C4-2B (cell line): ENCODE results near the gene KANTR.

Source experiments
- H3K27ac ChIP-seq: fragments of 450-650 bp; 2 replicates; pipeline ENCODE4 v1.5.1; 2017
- CTCF ChIP-seq: fragments of 450-650 bp; conservative IDR thresholded peaks from 2 replicates; pipeline ENCODE4 v1.5.1; 2017; ENCODE audit warnings: mild to moderate bottlenecking
- ZFX ChIP-seq: fragments of 450-650 bp; IDR thresholded peaks from 2 replicates; pipeline ENCODE4 v1.6.1; 2017

Gene KANTR

GRCh38 chrX:53081925-53082772 is 11.8 kb upstream of the KANTR start, which contains the start of gene TSPYL2:
Gene TSPYL2, plus strand, starts transcription at chrX:53082367. Its CDS starts 132 bp downstream, at chrX:53082499.
- H3K27ac ChIP-seq: peak within 1 kb of the TSS; percentile 89
- TF ChIP-seq CTCF (no peak), ZFX (no peak)

- TF ChIP-seq ZFX (no peak), CTCF (no peak)
- peak overlapping the region; percentile 89 for H3K27ac ChIP-seq
Observed at GRCh38 chrX:53082773-53083616, 10.9 kb upstream of the KANTR start.

GRCh38 chrX:53084043-53084570 is 9.8 kb upstream of the KANTR start:
- TF ChIP-seq ZFX (no peak), CTCF (no peak)
- no peak overlapping the region for H3K27ac ChIP-seq

- no peak for TF ChIP-seq CTCF
- TF ChIP-seq ZFX: no peak
- H3K27ac ChIP-seq: no peak overlapping the region
Observed at GRCh38 chrX:53084863-53085262, 9.1 kb upstream of the KANTR start.

- TF ChIP-seq ZFX (no peak), CTCF (no peak)
- H3K27ac ChIP-seq: no peak overlapping the region
Observed at GRCh38 chrX:53085661-53086229, 8.2 kb upstream of the KANTR start.

- H3K27ac ChIP-seq: peak overlapping the region; percentile 7; the same call in 1 of the 2 replicates
- TF ChIP-seq ZFX (no peak), CTCF (no peak)
Observed at GRCh38 chrX:53086464-53086863, 7.5 kb upstream of the KANTR start.
